ENCODE data around the gene SLC24A4. TPM values are rescaled to one million over a fixed set of nuclear protein-coding genes. Genes with fewer than 3 reads are reported as not detected.

Gene SLC24A4
- total RNA-seq, 120 experiments from 2014 or later: 13.6 to 66.0 (median 33.7) TPM

Other genes with a start within 250 kb of the SLC24A4 start
- 10 to 100 TPM; 31.2 to 63.2 (median 46.6) TPM for gene ATXN3, start 216.6 kb upstream of the SLC24A4 start, total RNA-seq
- gene NDUFB1, start 201.5 kb upstream of the SLC24A4 start, total RNA-seq: 100 to 1,000 TPM in 107 of 120 experiments, 10 to 100 TPM in 13; 64.8 to 207 (median 138) TPM
- gene CPSF2, start 201.2 kb upstream of the SLC24A4 start, total RNA-seq: 10 to 100 TPM; 26.8 to 56.4 (median 40.4) TPM
- 10 to 100 TPM in 75 of 120 experiments, 1 to 10 TPM in 45; 4.9 to 26.2 (median 11.7) TPM for gene RIN3, start 190.6 kb downstream of the SLC24A4 start, total RNA-seq